Measurements from ENCODE around the gene MED6.

- no peak for TF ChIP-seq POLR2AphosphoS5 (IDR thresholded peaks at IDR 0.05)
- no peak for TF ChIP-seq EP300 (IDR thresholded peaks at IDR 0.05)
These were observed 707 bp upstream of the MED6 start for GRCh38 chr14:70601162-70601561.

Data from gastroesophageal sphincter (tissue), 2 donors.